Stimulated activated CD8-positive, alpha-beta memory T cell treated with anti-CD3 and anti-CD28 coated beads, Interleukin-7, amount 100 ng/mL, for 24 hours (primary cell): Measurements from ENCODE around the gene TET3.

Experiments used
- DNase-seq: peaks from one replicate; pipeline ENCODE4 v3.0.0-alpha.2; 2020; ENCODE audit warnings: low read depth

The TET3 gene

GRCh38 chr2:73987948-73988700 lies 3.4 kb downstream of the TET3 start:
- DNase-seq, result no peak

- no peak for DNase-seq
These were observed 5.3 kb downstream of the TET3 start for GRCh38 chr2:73989972-73990371.

DNA sequence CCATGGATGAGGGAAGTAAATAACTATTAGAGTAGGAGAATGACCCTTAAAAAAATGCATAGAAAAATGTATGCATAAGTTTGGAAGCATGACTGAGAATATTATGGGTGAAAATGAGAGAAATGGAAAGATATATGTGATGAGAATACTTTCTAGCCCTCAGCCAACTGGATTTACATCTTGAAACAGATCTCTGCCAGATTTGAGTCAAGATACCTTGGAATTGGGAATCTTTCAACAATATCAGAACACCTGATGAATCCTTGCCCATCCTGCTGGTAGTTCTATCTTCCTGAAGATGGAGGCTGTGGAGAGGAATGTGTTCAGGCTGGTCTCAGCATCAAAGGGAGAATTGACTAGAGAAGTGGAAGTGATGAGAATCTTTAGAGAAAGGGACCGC lies 5.8 kb downstream of the TET3 start:
- no peak for DNase-seq

GRCh38 chr2:73992036-73992435 lies 7.3 kb downstream of the TET3 start:
- no peak for DNase-seq

DNA sequence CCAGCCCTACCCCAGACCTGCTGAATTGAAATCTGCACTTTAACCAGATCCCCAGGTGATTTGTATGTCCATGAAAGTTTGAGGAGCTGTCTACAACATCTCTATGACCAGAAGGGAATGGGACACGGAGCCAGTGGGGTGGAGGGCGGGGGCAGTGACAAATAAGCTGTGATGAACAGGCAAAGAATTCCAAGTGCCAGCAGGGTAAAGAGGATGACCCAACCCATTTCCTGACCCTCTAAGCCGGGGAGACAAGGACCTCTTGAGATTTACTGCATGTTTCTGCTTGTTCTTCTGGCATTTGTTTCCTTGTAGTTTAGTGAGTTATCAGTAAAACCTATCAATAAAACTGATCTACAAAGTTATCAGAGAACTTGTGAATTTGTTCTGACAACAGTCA lies 8.7 kb downstream of the TET3 start:
- DNase-seq, result no peak

GRCh38 chr2:73993778-73994177 lies 9.1 kb downstream of the TET3 start:
- no peak for DNase-seq

- no peak for DNase-seq
These were observed 9.6 kb downstream of the TET3 start for GRCh38 chr2:73994178-73994831.

DNA sequence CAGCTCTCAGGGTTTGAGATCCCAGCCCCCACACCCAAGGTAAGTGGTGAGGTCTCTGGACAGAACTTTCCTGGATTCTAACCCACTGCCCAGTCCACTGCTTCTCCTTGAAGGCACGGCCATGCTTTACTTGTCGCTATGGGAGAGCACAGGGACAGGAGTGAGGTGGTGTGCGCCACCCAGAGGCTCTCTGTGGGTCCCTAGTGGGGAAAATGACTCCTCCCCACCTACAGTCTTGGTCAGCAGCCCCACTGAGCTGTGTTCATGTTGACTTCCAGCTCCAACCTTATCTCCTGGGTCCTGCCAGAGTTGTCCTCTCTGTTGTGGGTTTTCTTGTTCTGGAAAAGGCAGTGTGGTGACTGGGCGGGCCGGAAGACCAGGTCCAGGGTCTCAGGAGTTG lies 11.1 kb downstream of the TET3 start:
- DNase-seq, result no peak

DNA sequence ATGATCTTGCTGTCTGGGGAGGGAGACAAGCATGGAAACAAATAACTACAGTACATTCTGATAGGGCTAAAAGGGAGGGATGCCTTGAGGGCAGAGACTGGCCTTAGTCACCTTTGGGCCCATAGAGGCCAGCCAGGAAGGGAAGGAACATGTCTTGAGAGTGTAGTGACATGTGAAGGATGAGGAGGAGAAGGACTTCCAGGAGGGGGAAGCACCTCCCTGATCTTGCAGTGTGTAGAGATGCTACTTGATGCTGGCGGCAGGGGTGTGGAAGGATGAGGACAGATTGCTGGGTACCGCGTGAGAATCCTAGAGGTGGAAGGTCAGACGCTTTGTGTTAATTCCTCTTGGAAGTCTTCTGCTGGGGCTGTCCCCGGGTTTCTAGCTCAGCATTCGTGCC lies 13.1 kb downstream of the TET3 start:
- DNase-seq, result no peak

DNA sequence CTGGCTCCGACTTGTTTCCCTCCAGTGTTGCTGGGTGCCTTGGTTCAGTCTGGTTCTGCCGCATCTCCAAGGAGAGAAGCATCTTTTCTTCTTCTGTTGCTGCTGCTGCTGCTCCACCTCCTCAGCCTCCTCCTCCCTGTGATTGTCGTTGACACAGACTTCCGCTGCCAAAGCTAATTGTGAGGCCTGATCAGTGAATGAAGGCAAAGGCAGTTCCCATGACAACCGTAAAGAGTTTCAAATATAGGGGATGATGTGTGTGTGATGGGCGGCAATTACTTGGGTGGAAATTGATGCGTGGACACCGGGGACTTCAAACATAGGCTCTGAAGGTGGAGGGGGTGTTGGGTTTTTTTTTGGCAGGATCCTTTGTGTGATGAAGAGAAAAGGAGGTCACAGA lies 13.7 kb downstream of the TET3 start:
- DNase-seq, result no peak

GRCh38 chr2:73998933-73999332 lies 14.2 kb downstream of the TET3 start:
- no peak for DNase-seq

GRCh38 chr2:73999881-74000597 lies 15.3 kb downstream of the TET3 start:
- DNase-seq, result no peak

- DNase-seq, result no peak
These were observed 16.0 kb downstream of the TET3 start for GRCh38 chr2:74000666-74001065.

DNA sequence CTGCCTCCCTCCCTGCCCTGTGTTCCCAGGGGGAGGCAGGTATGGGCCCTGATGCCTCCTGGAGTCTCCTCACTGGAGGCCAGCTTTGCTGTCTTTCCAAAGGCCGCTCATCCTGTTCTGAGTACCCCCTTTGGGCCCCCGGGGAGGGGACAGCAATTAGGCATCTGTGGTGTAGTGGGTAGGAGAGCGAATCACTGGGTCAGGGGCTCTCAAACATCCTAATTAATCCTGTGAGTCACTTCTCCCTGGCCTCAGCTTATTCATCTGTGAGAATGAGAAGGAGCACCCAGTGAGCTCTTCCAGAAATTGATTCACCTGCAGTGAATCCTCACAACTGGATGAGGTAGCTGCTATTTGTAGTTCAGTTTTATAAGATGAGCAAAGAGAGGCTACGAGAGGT lies 16.4 kb downstream of the TET3 start:
- no peak for DNase-seq

- no peak for DNase-seq
These were observed 17.2 kb downstream of the TET3 start for GRCh38 chr2:74001781-74002504.

- no peak for DNase-seq
These were observed 18.1 kb downstream of the TET3 start for GRCh38 chr2:74002505-74003421.

DNA sequence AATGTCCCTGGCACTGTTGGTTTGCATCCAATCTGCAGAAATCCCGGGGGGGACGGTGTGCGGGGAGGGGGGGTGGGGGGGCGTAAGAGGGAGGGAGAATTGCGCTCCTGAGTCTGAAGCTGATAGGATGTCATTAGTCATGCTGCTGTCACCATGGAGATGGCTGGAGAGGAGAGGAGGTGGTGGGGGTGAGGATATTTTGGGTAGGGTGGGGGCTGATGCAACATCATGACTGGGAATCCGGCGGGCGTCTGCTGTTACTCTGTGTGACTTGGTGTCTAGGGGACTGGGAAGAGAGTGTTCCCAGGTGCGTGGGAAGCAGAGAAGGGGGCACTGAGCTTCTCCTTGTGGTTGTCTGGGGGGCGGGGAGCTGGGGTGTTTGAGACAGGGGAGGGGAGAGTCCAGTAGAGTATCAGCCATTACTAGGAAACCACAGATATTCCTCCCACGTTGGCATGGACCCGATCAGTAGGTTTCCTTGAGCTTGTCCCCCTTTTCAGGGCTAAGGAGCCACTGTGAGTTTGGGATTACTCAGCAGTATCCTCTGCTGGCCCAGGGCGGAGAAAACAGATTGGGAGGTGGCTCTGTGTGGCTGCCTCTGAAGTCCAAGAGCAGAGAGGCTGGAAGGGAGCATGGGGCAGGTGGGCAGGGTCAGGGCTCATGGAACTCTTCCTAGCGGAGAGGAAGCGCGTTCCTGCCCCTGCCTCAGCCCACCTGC lies 18.9 kb downstream of the TET3 start:
- no peak for DNase-seq

DNA sequence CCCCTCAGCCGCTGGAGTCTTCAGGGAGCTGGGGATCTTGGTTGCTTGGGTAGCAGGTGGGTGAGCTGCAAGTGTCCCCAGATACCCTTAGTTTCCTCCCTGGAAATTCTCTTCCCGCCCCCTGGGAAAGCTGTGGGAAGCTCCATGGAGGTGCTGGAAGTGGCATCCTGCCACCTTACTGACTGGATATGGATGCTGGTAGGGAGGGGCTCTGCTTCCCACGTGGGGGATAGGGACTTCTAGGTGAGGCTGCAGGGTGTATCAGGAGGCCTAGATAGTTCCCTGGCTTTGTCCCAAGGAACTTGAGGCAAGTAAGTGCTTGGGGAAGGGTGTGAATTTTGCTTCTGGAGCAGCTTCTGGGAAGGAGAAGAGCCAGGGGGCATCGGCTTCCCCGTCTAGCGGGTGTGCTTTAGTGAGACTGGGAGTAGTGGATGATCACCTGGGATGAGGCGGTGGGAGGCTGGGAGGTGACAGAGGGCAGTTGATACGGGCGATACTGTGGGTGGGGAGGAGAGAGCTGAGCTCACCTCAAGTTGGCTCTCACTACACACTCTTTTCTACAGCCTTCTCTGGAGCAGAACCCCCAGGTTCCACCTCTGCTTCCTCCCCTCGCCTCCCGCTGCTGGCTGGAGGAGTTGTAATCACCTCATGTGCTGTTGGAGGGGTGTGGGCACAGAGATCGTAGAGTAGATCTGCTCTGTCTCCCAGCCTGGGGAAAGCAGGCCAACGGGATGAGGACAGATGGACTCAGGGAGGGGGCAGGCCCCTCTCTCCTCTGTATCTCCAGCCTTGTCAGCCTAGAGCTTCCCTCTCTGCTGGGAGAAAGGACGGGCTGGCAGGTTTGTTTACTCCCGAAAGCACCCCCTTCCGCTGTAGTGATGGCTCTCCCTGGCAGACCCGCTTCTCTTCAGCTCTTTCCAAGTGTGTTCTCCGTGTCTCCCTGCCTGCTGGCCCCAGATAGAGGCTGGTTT lies 19.8 kb downstream of the TET3 start:
- DNase-seq, result no peak

GRCh38 chr2:74005786-74006185 lies 21.1 kb downstream of the TET3 start:
- DNase-seq, result no peak

GRCh38 chr2:74006459-74006858 lies 21.7 kb downstream of the TET3 start:
- no peak for DNase-seq
